HCT116 (cell line): ENCODE measurements around the gene DSTYK.

Experiments used
- CEBPB ChIP-seq: IDR thresholded peaks from 2 replicates; pipeline ENCODE4 v1.6.1; 2012; ENCODE audit warnings: low read depth
- CTCF ChIP-seq, 3 experiments: fragments of 200-600 bp in 1 of 3; sonication (generic) in 1 of 3; IDR thresholded peaks in 2 of 3; conservative IDR thresholded peaks in 1 of 3; 2 replicates each; pipeline ENCODE4 v1.5.1; 2012 to 2017; ENCODE audit warnings: low read depth in 2 of 3, low read length in 2 of 3, antibody characterized with exemption in 1 of 3, borderline replicate concordance in 1 of 3, control low read depth in 1 of 3, mild to moderate bottlenecking in 1 of 3, mixed read lengths in 1 of 3, mixed run types in 1 of 3, moderate library complexity in 1 of 3; ENCODE audit not compliant: insufficient read depth in 1 of 3
- EZH2 ChIP-seq: fragments of 200-600 bp; sonication (generic); IDR thresholded peaks from 2 replicates; pipeline ENCODE4 v1.6.1; 2017; ENCODE audit warnings: antibody characterized with exemption, mixed run types
- POLR2A ChIP-seq: IDR thresholded peaks from 2 replicates; pipeline ENCODE4 v1.7.0; 2011; ENCODE audit warnings: borderline replicate concordance; ENCODE audit not compliant: insufficient read depth, insufficient read length; ENCODE audit errors: extremely low read depth
- POLR2AphosphoS5 ChIP-seq: IDR thresholded peaks from 2 replicates; pipeline ENCODE4 v1.6.1; 2011; ENCODE audit warnings: mild to moderate bottlenecking, low read depth, low read length, moderate library complexity
- RAD21 ChIP-seq: IDR thresholded peaks from 2 replicates; pipeline ENCODE4 v1.6.1; 2012; ENCODE audit warnings: low read depth, mild to moderate bottlenecking
- REST ChIP-seq: IDR thresholded peaks from 2 replicates; pipeline ENCODE4 v1.6.1; 2012; ENCODE audit warnings: low read depth
- SIN3A ChIP-seq: IDR thresholded peaks from 2 replicates; pipeline ENCODE4 v1.6.1; 2012; ENCODE audit warnings: low read depth
- SP1 ChIP-seq: IDR thresholded peaks from 2 replicates; pipeline ENCODE4 v1.6.1; 2012; ENCODE audit warnings: low read depth
- ZFX ChIP-seq: fragments of 450-650 bp; IDR thresholded peaks from 2 replicates; pipeline ENCODE4 v1.6.1; 2017

- no peak for TF ChIP-seq CTCF (IDR thresholded peaks at IDR 0.05 in 2 of 3, conservative IDR thresholded peaks at IDR 0.05 in 1 of 3; ENCODE audit: borderline replicate concordance in 1 of 3, insufficient read depth in 1 of 3, low read depth in 2 of 3, low read length in 2 of 3)
- no peak for TF ChIP-seq SIN3A
- TF ChIP-seq POLR2A, result no peak
- no peak for TF ChIP-seq RAD21
- no peak for TF ChIP-seq SP1
- no peak for TF ChIP-seq REST
- TF ChIP-seq CEBPB, result no peak
- no peak for TF ChIP-seq EZH2
- no peak for TF ChIP-seq ZFX
- no peak for TF ChIP-seq POLR2AphosphoS5
Measured at GRCh38 chr1:205122489-205122882, 89.0 kb downstream of the DSTYK start.
